Measurements from ENCODE around the gene SLIT3.

SLIT3 gene

DNA sequence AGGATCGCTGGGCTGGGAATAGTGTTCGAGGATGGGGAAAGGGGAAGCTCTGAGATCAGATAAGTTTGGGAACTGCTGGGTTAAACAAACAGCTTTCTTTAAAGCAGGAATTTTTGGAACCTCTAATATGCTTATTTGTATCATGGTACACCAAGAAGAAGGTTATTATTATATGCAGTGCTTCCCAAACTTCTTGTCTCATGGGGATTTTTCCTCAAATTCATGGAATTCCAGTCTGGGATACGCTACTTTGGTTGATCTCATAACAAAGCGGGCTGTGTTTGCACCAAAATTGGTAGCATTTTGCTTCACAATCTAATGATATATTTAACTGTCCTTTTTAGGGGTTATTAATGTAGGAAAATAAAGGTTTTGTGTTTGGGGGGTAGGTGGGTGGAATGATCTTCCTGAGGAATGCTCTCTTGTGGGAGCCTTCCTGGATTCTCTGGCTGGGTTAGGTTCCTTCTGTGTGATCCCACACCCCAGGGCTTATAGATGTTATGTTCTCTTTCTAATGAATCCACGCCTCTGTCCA is 605.6 kb downstream of the SLIT3 start:
- Histone ChIP-seq H3K9ac (ENCODE audit: low read length) (no peak overlapping the region), H3K9me2 (replicated peaks; ENCODE audit: insufficient read depth, low read length) (no peaks in the 10 kb centered on the region), H4K20me1 (ENCODE audit: low read depth, low read length) (no peaks in the 10 kb centered on the region), H3K36me3 (ENCODE audit: low read length) (no peaks in the 10 kb centered on the region), H2AFZ (ENCODE audit: low read depth, low read length, severe bottlenecking) (no peak overlapping the region), H3K4me2 (ENCODE audit: low read depth, low read length, poor library complexity, severe bottlenecking) (no peak overlapping the region), H3K9me3 (ENCODE audit: insufficient read depth, low read length) (no peaks in the 10 kb centered on the region), H3K4me3 (ENCODE audit: insufficient read depth, low read length, poor library complexity, severe bottlenecking) (no peak overlapping the region), H3K79me2 (ENCODE audit: insufficient read depth, low read length) (no peaks in the 10 kb centered on the region), H3F3A (ENCODE audit: insufficient read depth) (no peaks in the 10 kb centered on the region), H3K27me3 (ENCODE audit: low read length) (no peaks in the 10 kb centered on the region), H3K27ac (ENCODE audit: low read depth, low read length) (no peak overlapping the region)
- TF ChIP-seq, protein P1, sequence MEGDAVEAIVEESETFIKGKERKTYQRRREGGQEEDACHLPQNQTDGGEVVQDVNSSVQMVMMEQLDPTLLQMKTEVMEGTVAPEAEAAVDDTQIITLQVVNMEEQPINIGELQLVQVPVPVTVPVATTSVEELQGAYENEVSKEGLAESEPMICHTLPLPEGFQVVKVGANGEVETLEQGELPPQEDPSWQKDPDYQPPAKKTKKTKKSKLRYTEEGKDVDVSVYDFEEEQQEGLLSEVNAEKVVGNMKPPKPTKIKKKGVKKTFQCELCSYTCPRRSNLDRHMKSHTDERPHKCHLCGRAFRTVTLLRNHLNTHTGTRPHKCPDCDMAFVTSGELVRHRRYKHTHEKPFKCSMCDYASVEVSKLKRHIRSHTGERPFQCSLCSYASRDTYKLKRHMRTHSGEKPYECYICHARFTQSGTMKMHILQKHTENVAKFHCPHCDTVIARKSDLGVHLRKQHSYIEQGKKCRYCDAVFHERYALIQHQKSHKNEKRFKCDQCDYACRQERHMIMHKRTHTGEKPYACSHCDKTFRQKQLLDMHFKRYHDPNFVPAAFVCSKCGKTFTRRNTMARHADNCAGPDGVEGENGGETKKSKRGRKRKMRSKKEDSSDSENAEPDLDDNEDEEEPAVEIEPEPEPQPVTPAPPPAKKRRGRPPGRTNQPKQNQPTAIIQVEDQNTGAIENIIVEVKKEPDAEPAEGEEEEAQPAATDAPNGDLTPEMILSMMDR (IDR thresholded peaks at IDR 0.05; ENCODE audit: insufficient read depth, low read length, poor library complexity, severe bottlenecking): no peak
- TF ChIP-seq EZH2phosphoT487 (conservative IDR thresholded peaks at IDR 0.05; ENCODE audit: low read length): no peak

DNA sequence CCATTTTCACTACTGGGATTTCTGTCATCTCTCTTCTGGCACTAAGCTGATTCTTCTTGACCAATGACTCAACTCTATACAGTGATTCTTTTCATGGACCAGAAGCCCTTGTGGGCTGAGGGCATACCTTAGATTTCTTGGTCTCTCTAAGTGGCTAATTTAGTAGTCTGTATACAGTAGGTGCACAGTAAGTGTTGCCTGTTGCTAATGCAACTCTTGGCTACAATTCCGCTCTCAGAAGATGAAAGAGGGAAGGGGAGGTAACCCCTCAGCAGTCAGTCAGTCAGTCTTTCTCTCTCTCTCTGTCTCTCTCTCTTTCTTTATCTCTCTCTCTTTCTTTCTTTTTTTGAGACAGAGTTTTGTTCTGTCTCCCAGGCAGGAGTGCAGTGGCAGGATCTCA is 606.6 kb downstream of the SLIT3 start:
- H2AFZ ChIP-seq (ENCODE audit: low read depth, low read length, severe bottlenecking): no peak overlapping the region
- H4K20me1 ChIP-seq (ENCODE audit: low read depth, low read length): no peaks in the 10 kb centered on the region

DNA sequence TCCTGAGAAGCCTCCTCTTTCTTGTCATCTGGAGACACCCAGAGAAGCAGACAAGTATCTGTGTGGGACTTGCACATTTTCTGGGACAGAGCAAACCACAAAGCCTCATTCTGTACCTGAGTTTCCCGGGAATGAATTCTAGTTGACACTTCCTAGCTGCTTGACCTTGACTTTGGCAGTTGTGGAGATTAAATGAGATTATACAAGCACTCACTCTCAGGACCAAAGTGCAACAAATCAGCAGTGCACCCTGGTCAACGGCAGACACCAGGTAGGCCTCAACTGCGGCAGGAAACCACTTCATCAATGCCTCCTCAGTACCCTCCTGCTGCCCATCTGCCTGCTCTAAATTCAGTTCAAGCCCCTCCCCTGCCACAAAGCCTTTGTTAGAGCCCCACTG is 607.1 kb downstream of the SLIT3 start:
- Histone ChIP-seq H3K27ac (ENCODE audit: low read depth, low read length) (no peak overlapping the region), H3K27me3 (ENCODE audit: low read length) (no peaks in the 10 kb centered on the region), H3K36me3 (ENCODE audit: low read length) (no peaks in the 10 kb centered on the region), H2AFZ (ENCODE audit: low read depth, low read length, severe bottlenecking) (no peak overlapping the region), H4K20me1 (ENCODE audit: low read depth, low read length) (no peaks in the 10 kb centered on the region), H3K4me2 (ENCODE audit: low read depth, low read length, poor library complexity, severe bottlenecking) (no peak overlapping the region), H3K9me3 (ENCODE audit: insufficient read depth, low read length) (no peaks in the 10 kb centered on the region), H3K79me2 (ENCODE audit: insufficient read depth, low read length) (no peaks in the 10 kb centered on the region), H3K9ac (ENCODE audit: low read length) (no peak overlapping the region), H3K9me2 (replicated peaks; ENCODE audit: insufficient read depth, low read length) (no peaks in the 10 kb centered on the region), H3F3A (ENCODE audit: insufficient read depth) (no peaks in the 10 kb centered on the region), H3K4me3 (ENCODE audit: insufficient read depth, low read length, poor library complexity, severe bottlenecking) (no peak overlapping the region)
- TF ChIP-seq, protein P1 (IDR thresholded peaks at IDR 0.05; ENCODE audit: insufficient read depth, low read length, poor library complexity, severe bottlenecking): no peak
- TF ChIP-seq EZH2phosphoT487 (conservative IDR thresholded peaks at IDR 0.05; ENCODE audit: low read length): no peak

More for the DNA sequence above, 606.6 kb downstream of the SLIT3 start:
- no peaks in the 10 kb centered on the region for H3K9me2 ChIP-seq (replicated peaks; ENCODE audit: insufficient read depth, low read length)
- H3K36me3 ChIP-seq (ENCODE audit: low read length): no peaks in the 10 kb centered on the region
- TF ChIP-seq, protein P1 (IDR thresholded peaks at IDR 0.05; ENCODE audit: insufficient read depth, low read length, poor library complexity, severe bottlenecking): no peak
- no peak for TF ChIP-seq EZH2phosphoT487 (conservative IDR thresholded peaks at IDR 0.05; ENCODE audit: low read length)
- H3K4me3 ChIP-seq (ENCODE audit: insufficient read depth, low read length, poor library complexity, severe bottlenecking): no peak overlapping the region
- no peaks in the 10 kb centered on the region for H3F3A ChIP-seq (ENCODE audit: insufficient read depth)
- H3K9ac ChIP-seq (ENCODE audit: low read length): no peak overlapping the region
- H3K27ac ChIP-seq (ENCODE audit: low read depth, low read length): no peak overlapping the region
- H3K4me2 ChIP-seq (ENCODE audit: low read depth, low read length, poor library complexity, severe bottlenecking): no peak overlapping the region
- H3K9me3 ChIP-seq (ENCODE audit: insufficient read depth, low read length): no peaks in the 10 kb centered on the region
- no peaks in the 10 kb centered on the region for H3K79me2 ChIP-seq (ENCODE audit: insufficient read depth, low read length)
- no peaks in the 10 kb centered on the region for H3K27me3 ChIP-seq (ENCODE audit: low read length)

Data from SU-DHL-6 (cell line).